Skeletal muscle satellite cell (primary cell): ENCODE data around the gene IARS2.
"Not testable (repeated sequence)": the region's sequence is repeated elsewhere in the genome, so short reads cannot be mapped to it uniquely, and the experiment has no call there.

Experiments
- H3K27me3 ChIP-seq: 2 replicates; pipeline ENCODE4 v1.7.0; 2013; ENCODE audit warnings: low read length; ENCODE audit not compliant: control insufficient read depth, insufficient read depth
- H3K36me3 ChIP-seq: 2 replicates; pipeline ENCODE4 v1.7.0; 2013; ENCODE audit warnings: mild to moderate bottlenecking, control low read depth, low read length; ENCODE audit not compliant: insufficient read depth
- H3K4me1 ChIP-seq: 2 replicates; pipeline ENCODE4 v1.7.0; 2013; ENCODE audit warnings: low read length; ENCODE audit not compliant: control insufficient read depth, insufficient read depth
- H3K4me2 ChIP-seq: 2 replicates; pipeline ENCODE4 v1.7.0; 2013; ENCODE audit warnings: mild to moderate bottlenecking, low read length
- H3K4me3 ChIP-seq: 2 replicates; pipeline ENCODE4 v1.7.0; 2013; ENCODE audit warnings: low read length
- H3K9ac ChIP-seq: 2 replicates; pipeline ENCODE4 v1.7.0; 2013; ENCODE audit warnings: mild to moderate bottlenecking, low read depth, low read length, moderate library complexity
- H3K9me3 ChIP-seq: replicated peaks from 2 replicates; pipeline ENCODE4 v1.7.0; 2013; ENCODE audit warnings: mild to moderate bottlenecking, control low read depth, low read length

The IARS2 gene

GRCh38 chr1:220151454-220151853 is 57.5 kb downstream of the IARS2 start:
- Histone ChIP-seq H3K27me3 (no peaks in the 10 kb centered on the region), H3K4me1 (peaks cover 9% of the 10 kb centered on the region), H3K4me3 (no peak overlapping the region), H3K36me3 (peaks cover 67% of the 10 kb centered on the region), H3K9ac (no peak overlapping the region), H3K4me2 (no peak overlapping the region), H3K9me3 (no peaks in the 10 kb centered on the region)

- no peak overlapping the region for H3K4me2 ChIP-seq
- H3K36me3 ChIP-seq = peaks cover 70% of the 10 kb centered on the region
- H3K4me1 ChIP-seq = peaks cover 9% of the 10 kb centered on the region
- H3K4me3 ChIP-seq = no peak overlapping the region
- H3K9me3 ChIP-seq = no peaks in the 10 kb centered on the region
- no peaks in the 10 kb centered on the region for H3K27me3 ChIP-seq
- no peak overlapping the region for H3K9ac ChIP-seq
These were observed 59.2 kb downstream of the IARS2 start for GRCh38 chr1:220153147-220153546.

DNA sequence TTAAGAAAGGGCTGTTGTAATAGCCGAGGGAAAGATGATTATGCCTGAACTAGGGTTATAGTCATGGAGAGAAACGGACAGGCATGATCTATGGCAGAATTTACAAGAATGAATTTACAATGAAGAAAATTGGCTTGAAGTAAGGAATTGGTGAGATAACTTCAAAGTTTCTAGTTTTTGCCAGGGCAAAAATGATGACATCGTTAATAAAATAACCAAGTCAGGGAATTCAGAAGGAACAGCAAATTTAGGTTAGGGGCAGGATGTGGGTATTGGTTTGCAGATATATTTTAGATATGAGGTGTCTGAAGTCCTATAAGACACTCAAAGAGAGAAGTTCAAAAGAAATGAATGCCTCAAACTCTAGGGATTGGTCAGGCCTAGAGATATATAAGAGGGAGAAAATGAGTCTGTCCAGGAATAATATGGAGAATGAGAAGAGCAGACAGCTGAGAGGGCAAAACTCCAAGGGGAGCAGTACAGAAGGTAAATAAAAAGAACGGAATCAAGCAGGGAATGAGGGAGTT is 62.8 kb downstream of the IARS2 start:
- H3K9ac ChIP-seq = no peak overlapping the region
- no peak overlapping the region for H3K4me3 ChIP-seq
- H3K27me3 ChIP-seq = no peaks in the 10 kb centered on the region
- H3K4me2 ChIP-seq = no peak overlapping the region
- peaks cover 2% of the 10 kb centered on the region for H3K4me1 ChIP-seq
- peaks cover 68% of the 10 kb centered on the region for H3K36me3 ChIP-seq
- H3K9me3 ChIP-seq = no peaks in the 10 kb centered on the region

DNA sequence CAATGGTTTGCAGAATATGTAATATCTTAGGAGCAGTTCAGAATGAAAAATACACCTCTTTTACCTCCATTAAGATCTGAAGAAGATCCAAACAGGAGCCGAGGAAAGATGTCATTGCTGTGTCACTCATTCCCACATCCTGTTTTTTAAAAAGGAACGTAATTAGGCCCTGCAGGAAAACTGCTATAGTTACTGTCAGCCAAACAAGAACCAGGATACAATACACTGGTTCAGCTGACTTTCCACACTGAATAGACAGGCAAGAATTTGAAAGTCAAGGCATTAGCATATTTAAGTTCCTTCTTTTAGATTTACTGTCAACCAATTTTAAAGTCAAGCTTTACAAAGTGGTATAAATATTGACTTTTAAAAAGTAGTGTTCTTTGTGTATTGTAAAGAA is 63.8 kb downstream of the IARS2 start:
- H3K4me3 ChIP-seq = no peak overlapping the region
- H3K27me3 ChIP-seq = no peaks in the 10 kb centered on the region
- no peak overlapping the region for H3K9ac ChIP-seq
- no peak overlapping the region for H3K4me2 ChIP-seq
- H3K4me1 ChIP-seq = no peaks in the 10 kb centered on the region
- H3K36me3 ChIP-seq = peaks cover 64% of the 10 kb centered on the region
- no peaks in the 10 kb centered on the region for H3K9me3 ChIP-seq

GRCh38 chr1:220158530-220158929 is 64.6 kb downstream of the IARS2 start:
- H3K9ac ChIP-seq, H3K4me2 ChIP-seq, H3K9me3 ChIP-seq, H3K4me3 ChIP-seq, H3K27me3 ChIP-seq, H3K4me1 ChIP-seq: not testable (repeated sequence)
- peaks cover 59% of the 10 kb centered on the region for H3K36me3 ChIP-seq

DNA sequence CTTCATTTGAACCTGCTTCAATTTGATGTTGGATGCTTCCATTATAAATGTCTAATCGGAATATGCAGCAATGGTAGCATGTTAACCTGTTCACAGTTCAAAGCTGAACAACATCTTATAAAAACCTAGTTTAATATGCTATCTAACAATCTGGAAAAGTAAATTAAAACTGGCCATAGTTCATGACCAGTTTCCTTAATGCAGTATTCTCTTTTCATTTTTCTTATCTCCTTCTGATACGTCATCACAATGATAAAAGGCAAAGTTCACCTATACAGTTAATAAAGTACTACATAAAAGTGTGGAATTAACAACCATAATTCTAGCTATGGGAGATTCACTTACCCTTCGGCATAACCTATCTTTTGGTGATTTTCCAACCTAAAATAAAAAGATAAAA is 65.1 kb downstream of the IARS2 start:
- H3K9me3 ChIP-seq = no peaks in the 10 kb centered on the region
- H3K4me3 ChIP-seq = no peak overlapping the region
- H3K9ac ChIP-seq = no peak overlapping the region
- H3K36me3 ChIP-seq = peaks cover 59% of the 10 kb centered on the region
- no peak overlapping the region for H3K4me2 ChIP-seq
- H3K4me1 ChIP-seq = no peaks in the 10 kb centered on the region
- no peaks in the 10 kb centered on the region for H3K27me3 ChIP-seq

DNA sequence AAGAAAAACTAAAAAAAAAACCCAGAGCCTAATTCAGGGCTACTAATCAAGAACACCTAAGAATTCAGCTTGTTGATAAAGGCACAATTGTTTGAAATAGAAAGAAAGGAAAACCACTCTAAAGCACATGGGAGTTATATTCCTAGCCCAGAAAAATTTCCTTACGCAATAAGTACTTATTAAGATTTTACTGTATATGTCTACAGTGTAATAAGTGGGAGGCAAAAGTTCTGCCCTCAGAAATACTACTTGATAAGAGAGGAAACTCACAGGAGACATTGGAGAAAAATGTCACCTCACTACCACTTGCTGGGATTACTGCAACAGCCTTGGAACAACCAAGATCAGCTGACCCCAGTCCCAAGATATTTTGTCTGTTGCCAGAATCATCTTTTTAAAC is 66.1 kb downstream of the IARS2 start:
- no peaks in the 10 kb centered on the region for H3K27me3 ChIP-seq
- no peak overlapping the region for H3K4me2 ChIP-seq
- no peak overlapping the region for H3K4me3 ChIP-seq
- H3K4me1 ChIP-seq = no peaks in the 10 kb centered on the region
- peaks cover 61% of the 10 kb centered on the region for H3K36me3 ChIP-seq
- H3K9ac ChIP-seq = no peak overlapping the region
- no peaks in the 10 kb centered on the region for H3K9me3 ChIP-seq

DNA sequence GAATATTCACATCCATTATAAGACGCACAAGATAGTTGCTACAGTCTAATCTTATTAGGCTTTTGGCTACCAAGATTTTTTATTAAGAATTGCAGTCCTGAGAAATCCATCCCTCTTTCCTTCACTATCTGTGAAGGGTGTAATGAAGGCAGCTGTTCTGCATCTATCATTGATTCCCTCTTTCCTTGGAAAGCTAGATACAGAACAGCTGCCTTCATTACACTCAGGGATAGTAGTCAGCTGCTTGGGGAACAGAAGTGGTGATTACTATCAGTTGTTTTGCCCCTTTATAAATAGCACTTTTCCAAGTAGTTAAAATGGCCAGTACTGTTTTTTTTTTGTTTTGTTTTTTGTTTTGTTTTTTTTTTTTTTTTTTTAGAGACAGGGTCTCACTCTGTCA is 70.2 kb downstream of the IARS2 start:
- Histone ChIP-seq H3K9ac (no peak overlapping the region), H3K4me2 (no peak overlapping the region), H3K27me3 (no peaks in the 10 kb centered on the region), H3K4me3 (no peak overlapping the region), H3K36me3 (peaks cover 58% of the 10 kb centered on the region), H3K4me1 (no peaks in the 10 kb centered on the region), H3K9me3 (no peaks in the 10 kb centered on the region)

GRCh38 chr1:220164517-220164916 is 70.6 kb downstream of the IARS2 start:
- Histone ChIP-seq H3K9ac (no peak overlapping the region), H3K4me3 (no peak overlapping the region), H3K4me2 (no peak overlapping the region), H3K9me3 (no peaks in the 10 kb centered on the region), H3K27me3 (no peaks in the 10 kb centered on the region), H3K36me3 (peaks cover 58% of the 10 kb centered on the region), H3K4me1 (no peaks in the 10 kb centered on the region)

DNA sequence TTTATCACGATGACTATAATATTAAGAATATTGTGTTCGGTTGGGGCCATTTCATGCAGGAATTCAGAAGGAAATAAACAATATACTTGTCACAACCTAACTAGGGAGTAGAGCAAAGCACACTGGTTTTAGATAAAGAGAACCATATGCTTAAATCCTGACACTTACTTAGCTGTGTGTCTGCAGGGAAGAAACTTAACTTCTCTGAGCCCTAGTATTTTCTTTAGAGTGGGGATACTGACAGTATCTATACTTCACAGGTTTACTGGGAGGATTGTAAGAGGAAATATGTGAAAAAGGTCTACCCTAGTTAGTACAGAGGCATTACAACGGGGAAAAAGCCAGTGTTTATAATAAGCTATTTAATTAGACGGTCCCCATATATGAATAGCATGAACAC is 72.9 kb downstream of the IARS2 start:
- peaks cover 4% of the 10 kb centered on the region for H3K4me1 ChIP-seq
- peaks cover 51% of the 10 kb centered on the region for H3K36me3 ChIP-seq

DNA sequence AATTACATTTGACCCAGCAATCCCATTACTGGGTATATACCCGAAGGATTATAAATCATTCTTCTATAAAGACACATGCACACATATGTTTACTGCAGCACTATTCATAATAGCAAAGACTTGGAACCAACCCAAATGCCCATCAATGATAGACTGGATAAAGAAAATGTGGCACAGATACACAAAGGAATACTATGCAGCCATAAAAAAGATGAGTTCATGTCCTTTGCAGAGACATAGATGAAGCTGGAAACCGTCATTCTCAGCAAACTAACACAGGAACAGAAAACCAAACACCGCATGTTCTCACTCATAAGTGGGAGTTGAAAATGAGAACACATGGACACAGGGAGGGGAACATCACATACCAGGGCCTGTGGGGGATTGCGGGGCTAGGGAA is 76.0 kb downstream of the IARS2 start:
- not testable (repeated sequence) for H3K4me2 ChIP-seq, H3K9ac ChIP-seq, H3K9me3 ChIP-seq, H3K4me1 ChIP-seq, H3K27me3 ChIP-seq, H3K4me3 ChIP-seq
- H3K36me3 ChIP-seq = peaks cover 43% of the 10 kb centered on the region

More for the DNA sequence above, 72.9 kb downstream of the IARS2 start:
- Histone ChIP-seq H3K4me3 (no peak overlapping the region), H3K9me3 (no peaks in the 10 kb centered on the region), H3K27me3 (no peaks in the 10 kb centered on the region), H3K4me2 (no peak overlapping the region), H3K9ac (no peak overlapping the region)

DNA sequence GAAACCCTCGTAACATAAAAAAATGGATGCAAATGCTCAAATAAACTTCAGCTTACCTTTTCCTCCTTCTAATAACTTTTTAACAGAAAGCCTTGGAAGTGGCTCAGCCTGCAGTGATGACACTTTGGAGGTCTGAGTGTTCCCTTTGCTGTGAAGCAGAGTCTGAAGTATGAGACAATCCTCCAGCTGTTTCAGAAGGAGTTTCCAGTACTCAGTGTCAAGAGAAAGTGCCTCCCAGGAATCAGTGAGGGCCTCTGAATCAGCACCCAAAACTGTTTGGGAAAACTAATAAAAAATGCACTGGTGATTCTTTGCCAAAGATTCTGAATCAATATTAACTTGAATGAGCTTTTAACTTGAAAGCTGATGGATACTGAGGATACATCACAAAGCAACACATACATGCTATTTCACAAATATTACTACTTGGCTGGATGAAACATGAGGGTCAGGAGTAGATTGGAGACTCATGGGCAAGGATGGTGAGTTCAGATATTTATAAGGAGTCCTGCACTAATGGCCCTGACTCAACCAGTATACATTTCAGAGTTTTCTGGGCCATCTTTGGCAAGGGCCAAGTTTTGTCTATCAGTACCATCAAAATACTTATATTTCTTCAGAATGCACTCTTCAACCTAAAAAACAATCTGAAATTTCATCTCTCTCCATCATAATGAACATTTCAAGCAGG is 77.0 kb downstream of the IARS2 start:
- Histone ChIP-seq H3K4me1 (peaks cover 4% of the 10 kb centered on the region), H3K9me3 (no peaks in the 10 kb centered on the region), H3K27me3 (no peaks in the 10 kb centered on the region), H3K36me3 (peaks cover 36% of the 10 kb centered on the region), H3K4me2 (no peak overlapping the region), H3K4me3 (no peak overlapping the region), H3K9ac (no peak overlapping the region)
